HG03565 (cell line): Measurements from ENCODE around the gene STX4.

Experiments
- ATAC-seq: cut with Tn5 transposase; IDR thresholded peaks from one replicate; pipeline ENCODE4 v1.9.1; 2021; ENCODE audit warnings: mild to moderate bottlenecking, moderate library complexity; ENCODE audit not compliant: unreplicated experiment

Gene STX4, protein sequence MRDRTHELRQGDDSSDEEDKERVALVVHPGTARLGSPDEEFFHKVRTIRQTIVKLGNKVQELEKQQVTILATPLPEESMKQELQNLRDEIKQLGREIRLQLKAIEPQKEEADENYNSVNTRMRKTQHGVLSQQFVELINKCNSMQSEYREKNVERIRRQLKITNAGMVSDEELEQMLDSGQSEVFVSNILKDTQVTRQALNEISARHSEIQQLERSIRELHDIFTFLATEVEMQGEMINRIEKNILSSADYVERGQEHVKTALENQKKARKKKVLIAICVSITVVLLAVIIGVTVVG

GRCh38 chr16:31032736-31033708 is at the start of gene STX4:
Gene STX4, plus strand, starts transcription at chr16:31033558. Its CDS starts 248 bp downstream, at chr16:31033806.
- peak; percentile 75 for ATAC-seq

GRCh38 chr16:30983898-30984610 is 49.3 kb upstream of the STX4 start:
- ATAC-seq = no peak

- no peak for ATAC-seq
Measured at GRCh38 chr16:30984669-30985400, 48.5 kb upstream of the STX4 start, which contains the start of gene HSD3B7. Gene HSD3B7, plus strand, starts transcription at chr16:30985207. Its CDS starts 452 bp downstream, at chr16:30985659.

DNA sequence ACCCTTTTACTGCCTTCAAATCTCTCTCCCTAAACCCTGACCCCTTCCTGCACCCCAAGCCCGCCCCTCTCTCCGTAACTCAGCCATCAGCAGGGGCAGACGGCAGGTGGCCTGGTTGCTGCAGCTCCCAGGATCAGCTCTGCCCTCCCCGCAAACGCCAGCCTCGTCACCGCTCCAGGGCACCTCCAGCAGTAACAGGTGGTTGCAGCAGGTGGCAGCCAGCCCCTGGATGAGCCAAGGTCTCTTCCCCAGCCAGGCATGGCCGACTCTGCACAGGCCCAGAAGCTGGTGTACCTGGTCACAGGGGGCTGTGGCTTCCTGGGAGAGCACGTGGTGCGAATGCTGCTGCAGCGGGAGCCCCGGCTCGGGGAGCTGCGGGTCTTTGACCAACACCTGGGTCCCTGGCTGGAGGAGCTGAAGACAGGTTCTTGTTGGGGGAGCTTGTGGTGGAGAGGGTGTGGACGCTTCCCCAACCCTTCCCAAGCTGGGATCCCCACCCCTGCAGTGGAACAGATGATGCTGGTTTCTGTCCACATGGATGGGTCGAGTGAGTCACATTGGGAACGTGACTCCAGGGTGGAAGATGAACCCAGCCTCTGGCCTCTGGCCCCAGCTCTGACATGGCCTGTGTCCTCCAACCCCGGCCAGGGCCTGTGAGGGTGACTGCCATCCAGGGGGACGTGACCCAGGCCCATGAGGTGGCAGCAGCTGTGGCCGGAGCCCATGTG is 47.8 kb upstream of the STX4 start:
- no peak for ATAC-seq

- no peak for ATAC-seq
Measured at GRCh38 chr16:30986129-30986991, 47.0 kb upstream of the STX4 start.

- no peak for ATAC-seq
Measured at GRCh38 chr16:30987581-30988190, 45.7 kb upstream of the STX4 start.

GRCh38 chr16:30989469-30990047 is 43.8 kb upstream of the STX4 start:
- no peak for ATAC-seq

DNA sequence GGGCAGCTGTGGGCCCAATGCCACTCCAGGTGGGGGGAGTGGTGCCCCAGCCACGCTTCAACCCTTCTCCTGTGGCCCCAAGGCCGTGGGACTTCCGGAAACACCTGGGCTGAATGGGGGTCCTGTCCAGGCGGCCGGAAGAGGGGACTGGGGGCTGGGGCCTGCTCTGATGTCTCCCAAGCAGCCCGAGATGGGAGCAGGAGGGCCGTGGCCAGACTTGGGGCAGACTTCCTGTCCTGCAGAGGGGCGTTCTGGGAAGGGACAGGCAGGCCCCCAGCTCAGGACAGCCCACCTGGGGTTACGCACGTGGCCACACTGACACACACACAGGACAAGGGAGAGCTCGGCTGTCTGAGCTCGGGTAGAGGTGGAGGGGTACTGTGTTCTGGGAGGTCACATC is 43.3 kb upstream of the STX4 start:
- no peak for ATAC-seq

DNA sequence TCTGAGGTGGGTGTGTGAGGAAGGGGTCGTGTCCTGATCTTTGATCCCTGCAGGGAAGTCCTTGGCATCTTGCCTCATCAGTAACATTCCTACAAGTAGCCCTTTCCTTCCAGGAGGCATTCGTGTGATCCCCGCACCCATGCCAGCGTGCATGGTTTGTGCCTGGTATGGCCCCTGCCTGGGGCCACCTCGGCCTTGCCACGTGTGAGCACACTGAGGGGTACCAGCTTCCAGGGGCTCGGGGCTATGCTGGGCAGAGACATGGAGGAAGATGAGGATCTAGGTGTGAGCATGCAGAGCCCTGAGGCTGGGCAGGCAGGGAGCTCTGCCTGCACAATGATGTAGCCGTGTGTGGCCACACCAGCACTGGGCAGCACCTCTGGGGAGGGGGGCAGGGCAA is 42.3 kb upstream of the STX4 start:
- ATAC-seq = no peak

GRCh38 chr16:30992276-30992780 is 41.0 kb upstream of the STX4 start:
- ATAC-seq = no peak

DNA sequence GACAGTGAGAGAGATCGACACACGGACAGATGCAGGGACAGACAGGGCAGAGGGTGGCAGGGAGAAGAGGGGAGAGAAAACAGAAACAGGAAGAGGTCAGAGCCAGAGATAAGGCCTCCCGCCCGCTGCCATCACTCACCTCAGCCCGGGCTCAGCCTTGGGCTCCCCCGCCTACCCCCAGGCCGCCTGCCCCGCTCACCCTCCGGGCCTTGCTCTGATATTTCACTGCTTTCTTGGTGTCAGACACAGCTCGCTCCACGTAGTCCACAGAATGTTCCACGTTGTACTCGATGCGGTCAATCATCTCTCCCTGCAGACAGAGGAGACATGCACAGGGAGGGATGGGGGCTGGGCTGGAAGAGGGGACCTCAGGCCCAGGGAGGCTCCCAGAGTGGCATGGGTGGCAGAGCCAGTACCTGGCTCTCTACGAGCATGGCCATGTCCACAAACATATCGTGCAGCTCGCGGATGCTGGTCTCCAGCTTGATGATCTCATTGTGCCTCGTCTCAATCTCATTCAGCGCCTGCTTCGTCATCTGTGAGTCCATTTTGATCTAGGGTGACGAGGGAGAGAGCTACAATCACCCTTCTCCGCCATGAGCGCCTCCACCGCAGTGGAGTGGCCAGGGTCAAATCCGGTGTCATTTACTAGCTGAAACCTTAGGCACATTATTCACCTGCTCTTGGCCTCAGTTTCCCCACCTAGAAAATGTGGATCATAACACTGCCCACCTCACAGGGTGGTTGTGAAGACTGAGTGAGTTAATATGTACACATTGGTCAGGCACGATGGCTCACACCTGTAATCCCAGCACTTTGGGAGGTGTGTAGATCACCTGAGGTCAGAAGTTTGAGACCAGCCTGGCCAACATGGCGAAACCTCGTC is 40.2 kb upstream of the STX4 start:
- no peak for ATAC-seq

- no peak for ATAC-seq
Measured at GRCh38 chr16:30995927-30996323, 37.4 kb upstream of the STX4 start.

- no peak for ATAC-seq
Measured at GRCh38 chr16:30996324-30996984, 36.9 kb upstream of the STX4 start.

- peak; percentile 59 for ATAC-seq
Measured at GRCh38 chr16:30996985-30997724, 36.2 kb upstream of the STX4 start.
